Stimulated activated CD4-positive, alpha-beta T cell treated with anti-CD3 and anti-CD28 coated beads, Interleukin-15, amount 100 ng/mL, for 48 hours (primary cell): ENCODE measurements around the gene C12orf50.
A peak's percentile ranks its signal among the peaks of the same experiment; 100 is the strongest.
"Not testable (repeated sequence)": the region's sequence is repeated elsewhere in the genome, so short reads cannot be mapped to it uniquely, and the experiment has no call there.

ENCODE experiments used
- DNase-seq, 2 donors: peaks; one replicate each; pipeline ENCODE4 v3.0.0-alpha.2; 2020; ENCODE audit warnings: low read depth in 2 of 2

C12orf50 gene

GRCh38 chr12:88029093-88029665, at the start of gene C12orf50:
C12orf50 (minus strand) TSS chr12:88029401; CDS start chr12:88026962, 2,439 bp downstream.
- no peak for DNase-seq

GRCh38 chr12:88067301-88067700, 38.1 kb upstream of the C12orf50 start:
- no peak for DNase-seq

- no peak for DNase-seq
Measured at GRCh38 chr12:88063375-88063774, 34.2 kb upstream of the C12orf50 start.

- DNase-seq = no peak
Measured at GRCh38 chr12:88062474-88062873, 33.3 kb upstream of the C12orf50 start.

- DNase-seq = no peak
Measured at GRCh38 chr12:88058719-88059077, 29.5 kb upstream of the C12orf50 start.

- DNase-seq = no peak
Measured at GRCh38 chr12:88057994-88058718, 29.0 kb upstream of the C12orf50 start.

GRCh38 chr12:88056571-88056970, 27.4 kb upstream of the C12orf50 start:
- DNase-seq = no peak

GRCh38 chr12:88052686-88053085, 23.5 kb upstream of the C12orf50 start:
- no peak for DNase-seq

GRCh38 chr12:88044035-88044434, 14.8 kb upstream of the C12orf50 start:
- DNase-seq = no peak

GRCh38 chr12:88037770-88038169, 8.6 kb upstream of the C12orf50 start:
- no peak for DNase-seq

- DNase-seq = no peak
Measured at GRCh38 chr12:88036353-88036965, 7.3 kb upstream of the C12orf50 start.

GRCh38 chr12:88035907-88036289, 6.7 kb upstream of the C12orf50 start:
- DNase-seq = no peak

GRCh38 chr12:88035271-88035906, 6.2 kb upstream of the C12orf50 start:
- peak; percentile 79 to 84 for DNase-seq

GRCh38 chr12:88031161-88031560, 2.0 kb upstream of the C12orf50 start:
- not testable (repeated sequence) for DNase-seq

- DNase-seq = no peak
Measured at GRCh38 chr12:88026196-88026595, 3.0 kb downstream of the C12orf50 start.

GRCh38 chr12:88017964-88018363, 11.2 kb downstream of the C12orf50 start:
- DNase-seq = no peak

GRCh38 chr12:88015825-88016224, 13.4 kb downstream of the C12orf50 start:
- no peak for DNase-seq

GRCh38 chr12:88011755-88012154, 17.4 kb downstream of the C12orf50 start:
- no peak for DNase-seq

GRCh38 chr12:88006351-88006750, 22.9 kb downstream of the C12orf50 start:
- no peak for DNase-seq

GRCh38 chr12:88001327-88001726, 27.9 kb downstream of the C12orf50 start:
- DNase-seq = no peak

GRCh38 chr12:87995581-87996178, 33.5 kb downstream of the C12orf50 start:
- peak; percentile 2 to 17 for DNase-seq

- DNase-seq = no peak
Measured at GRCh38 chr12:87991483-87991882, 37.7 kb downstream of the C12orf50 start.
